ENCODE measurements around the gene IRF4. TPM values are rescaled to one million over a fixed set of nuclear protein-coding genes. Genes with fewer than 3 reads are reported as not detected.

The IRF4 gene
- total RNA-seq, 4 donors from 2014 or later = 0.26 to 0.56 (median 0.31) TPM; not detected in 1

DNA sequence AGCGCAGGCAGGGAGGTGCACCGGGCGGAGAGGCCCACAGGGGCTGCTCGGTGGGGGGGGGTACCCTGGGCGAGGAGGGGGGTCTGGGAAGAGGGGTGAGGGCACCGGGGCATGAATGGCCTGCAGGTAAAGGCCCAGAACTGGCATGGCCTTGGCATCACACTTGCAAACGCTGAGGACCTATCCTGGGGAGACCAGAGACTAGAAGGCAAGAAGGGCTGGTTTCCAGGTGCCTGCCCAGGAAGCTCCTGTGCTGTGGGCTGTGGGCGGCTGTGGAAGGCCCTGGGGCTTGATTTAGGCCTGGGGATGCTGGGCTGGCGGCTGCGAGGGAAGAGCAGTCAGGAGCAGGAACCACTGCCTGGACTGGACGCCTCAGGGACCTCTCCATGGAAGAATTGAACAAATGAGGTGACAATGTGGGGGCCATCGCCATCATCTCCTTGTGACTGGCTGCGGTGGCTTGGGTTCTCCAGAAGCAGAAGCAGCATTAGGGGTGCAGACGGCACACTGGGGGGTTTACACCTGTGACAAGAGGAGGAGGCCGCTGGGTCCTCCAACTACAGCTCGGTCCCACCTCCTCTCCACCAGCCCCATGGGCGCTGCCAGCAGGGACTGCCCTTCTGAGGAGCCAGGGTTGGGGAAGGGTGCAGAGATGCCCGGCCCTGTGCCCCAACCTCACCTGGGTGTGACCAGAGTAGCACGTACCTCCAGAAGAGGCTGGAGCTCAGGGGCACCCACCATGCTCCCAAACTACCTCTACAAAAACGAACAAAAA is 32.1 kb upstream of the IRF4 start:
- Histone ChIP-seq H3K4me1 (no peaks in the 10 kb centered on the region), H3K27ac (no peak overlapping the region), H3K4me3 (no peak overlapping the region), H3K27me3 (peaks cover 0 to 6% (median 4%) of the 10 kb centered on the region in 3 donors), H3K9me3 (no peaks in the 10 kb centered on the region), H3K36me3 (no peaks in the 10 kb centered on the region)
- TF ChIP-seq POLR2A (IDR thresholded peaks at IDR 0.05) = no peak
- TF ChIP-seq, protein P1, sequence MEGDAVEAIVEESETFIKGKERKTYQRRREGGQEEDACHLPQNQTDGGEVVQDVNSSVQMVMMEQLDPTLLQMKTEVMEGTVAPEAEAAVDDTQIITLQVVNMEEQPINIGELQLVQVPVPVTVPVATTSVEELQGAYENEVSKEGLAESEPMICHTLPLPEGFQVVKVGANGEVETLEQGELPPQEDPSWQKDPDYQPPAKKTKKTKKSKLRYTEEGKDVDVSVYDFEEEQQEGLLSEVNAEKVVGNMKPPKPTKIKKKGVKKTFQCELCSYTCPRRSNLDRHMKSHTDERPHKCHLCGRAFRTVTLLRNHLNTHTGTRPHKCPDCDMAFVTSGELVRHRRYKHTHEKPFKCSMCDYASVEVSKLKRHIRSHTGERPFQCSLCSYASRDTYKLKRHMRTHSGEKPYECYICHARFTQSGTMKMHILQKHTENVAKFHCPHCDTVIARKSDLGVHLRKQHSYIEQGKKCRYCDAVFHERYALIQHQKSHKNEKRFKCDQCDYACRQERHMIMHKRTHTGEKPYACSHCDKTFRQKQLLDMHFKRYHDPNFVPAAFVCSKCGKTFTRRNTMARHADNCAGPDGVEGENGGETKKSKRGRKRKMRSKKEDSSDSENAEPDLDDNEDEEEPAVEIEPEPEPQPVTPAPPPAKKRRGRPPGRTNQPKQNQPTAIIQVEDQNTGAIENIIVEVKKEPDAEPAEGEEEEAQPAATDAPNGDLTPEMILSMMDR (IDR thresholded peaks at IDR 0.05 in 4 of 5, conservative IDR thresholded peaks at IDR 0.05 in 1 of 5) = no peak
- intact Hi-C loops (cut with DNase I; ENCODE audit: low total_unique reads) (no loop called here), in situ Hi-C loops (cut with MboI; ENCODE audit: low sequenced_read_pairs in 4 of 4) (no loop called here)
- ATAC-seq (no peak), DNase-seq (no peak)

DNA sequence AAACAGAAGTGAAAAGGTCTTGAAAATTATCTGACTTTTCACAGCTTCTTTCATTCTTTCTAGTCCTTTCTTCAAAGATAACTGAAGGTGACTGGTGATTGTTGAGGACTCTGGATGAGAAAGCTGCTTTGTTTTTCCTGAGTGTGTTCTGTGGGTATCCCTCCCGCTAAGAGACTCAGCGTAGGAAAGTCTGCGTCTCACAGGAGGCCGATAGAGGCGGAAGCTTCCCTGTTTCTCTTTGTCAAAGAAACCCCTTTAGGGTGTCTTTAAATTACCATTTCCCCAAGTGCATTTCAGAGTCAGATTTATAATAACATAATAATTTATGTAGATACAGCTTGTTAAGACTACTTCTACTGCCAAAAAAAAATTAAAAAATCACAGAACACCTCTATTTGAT is 31.2 kb upstream of the IRF4 start:
- DNase-seq (no peak), ATAC-seq (no peak)
- intact Hi-C loops (cut with DNase I; ENCODE audit: low total_unique reads) = no loop called here
- no peaks in the 10 kb centered on the region for H3K4me1 ChIP-seq
- H3K9me3 ChIP-seq = no peaks in the 10 kb centered on the region
- no peaks in the 10 kb centered on the region for H3K36me3 ChIP-seq
- H3K4me3 ChIP-seq = no peak overlapping the region
- no peak overlapping the region for H3K27ac ChIP-seq
- H3K27me3 ChIP-seq = peaks cover 0 to 8% (median 6%) of the 10 kb centered on the region in 3 donors
- TF ChIP-seq, protein P1 (IDR thresholded peaks at IDR 0.05 in 4 of 5, conservative IDR thresholded peaks at IDR 0.05 in 1 of 5) = no peak
- TF ChIP-seq POLR2A (IDR thresholded peaks at IDR 0.05) = no peak
- in situ Hi-C loops (cut with MboI; ENCODE audit: low sequenced_read_pairs in 4 of 4) = no loop called here

DNA sequence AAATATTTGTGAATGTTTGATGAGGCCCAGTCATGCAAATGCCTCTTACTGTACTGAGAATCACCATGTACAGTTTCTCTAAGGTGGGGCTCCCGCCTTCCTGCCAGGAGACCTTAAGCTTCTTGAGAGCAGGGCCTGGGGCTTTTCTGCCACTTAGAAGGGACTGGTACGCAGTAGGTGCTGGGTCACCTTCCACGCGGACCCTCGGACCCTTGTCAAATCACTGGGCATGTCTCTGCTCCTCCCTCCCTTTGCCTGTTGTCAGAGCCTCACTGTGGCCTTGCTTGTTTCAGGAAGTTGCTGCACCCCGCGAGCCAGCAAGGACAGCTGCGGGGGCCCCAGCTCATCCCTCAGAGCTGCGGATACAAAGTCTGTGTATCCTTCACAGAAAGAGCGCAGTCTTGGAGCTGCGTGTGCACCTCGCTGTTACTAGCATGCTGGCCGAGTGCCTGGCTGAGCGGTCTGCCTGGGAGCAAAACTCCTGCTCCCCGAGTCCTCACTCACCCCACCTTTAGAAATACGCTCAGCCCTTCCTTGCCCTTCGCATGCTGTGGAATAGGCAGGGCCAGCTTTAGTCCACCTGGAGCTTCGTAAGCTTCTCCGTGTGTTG is 30.7 kb upstream of the IRF4 start:
- in situ Hi-C loops (cut with MboI; ENCODE audit: low sequenced_read_pairs in 4 of 4) (no loop called here), intact Hi-C loops (cut with DNase I; ENCODE audit: low total_unique reads) (no loop called here)
- DNase-seq (no peak), ATAC-seq (no peak)
- Histone ChIP-seq H3K4me3 (no peak overlapping the region), H3K4me1 (no peaks in the 10 kb centered on the region), H3K9me3 (no peaks in the 10 kb centered on the region), H3K36me3 (no peaks in the 10 kb centered on the region), H3K27ac (no peak overlapping the region), H3K27me3 (peaks cover 0 to 13% (median 7%) of the 10 kb centered on the region in 3 donors)
- TF ChIP-seq, protein P1 (IDR thresholded peaks at IDR 0.05 in 4 of 5, conservative IDR thresholded peaks at IDR 0.05 in 1 of 5) = no peak

DNA sequence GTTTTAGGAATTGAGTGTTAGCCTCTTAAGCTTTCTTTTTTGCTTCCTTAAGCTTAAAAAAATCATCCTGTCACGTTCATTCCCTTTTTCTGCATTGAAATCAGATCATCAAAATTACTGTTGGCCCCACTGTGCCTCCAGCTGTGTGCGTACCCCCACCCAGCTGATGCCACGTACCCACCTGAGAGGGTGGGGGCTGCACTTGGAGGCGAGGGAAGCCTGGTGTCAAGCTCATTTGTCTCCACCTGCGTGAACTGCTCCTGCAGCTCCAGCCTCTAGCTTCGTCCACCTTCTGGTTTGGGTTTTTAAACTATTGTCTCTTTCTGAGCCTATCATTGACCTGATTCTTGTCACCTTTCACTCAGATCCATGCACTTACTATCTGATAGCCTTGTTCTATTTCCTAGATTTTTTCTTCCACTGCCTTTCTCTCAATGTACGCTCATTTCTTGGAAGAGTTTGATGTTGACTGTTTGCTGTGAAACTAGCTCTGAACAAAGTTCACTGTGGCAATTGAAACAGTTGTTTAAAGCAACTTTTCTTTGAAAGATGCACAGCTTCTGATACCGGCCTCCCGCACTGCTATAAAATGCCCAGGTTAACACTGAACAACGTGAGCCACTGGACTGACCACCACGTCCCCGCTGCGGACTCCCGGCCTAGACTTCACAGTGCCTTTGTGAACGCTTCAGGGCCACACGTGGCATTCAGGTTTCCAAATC is 30.0 kb upstream of the IRF4 start:
- no peak for DNase-seq

More for the DNA sequence above, 30.0 kb upstream of the IRF4 start:
- H3K27ac ChIP-seq = no peak overlapping the region
- no peaks in the 10 kb centered on the region for H3K36me3 ChIP-seq
- no peak for ATAC-seq
- TF ChIP-seq POLR2A (IDR thresholded peaks at IDR 0.05) = no peak
- TF ChIP-seq, protein P1 (IDR thresholded peaks at IDR 0.05 in 4 of 5, conservative IDR thresholded peaks at IDR 0.05 in 1 of 5) = no peak
- in situ Hi-C loops (cut with MboI; ENCODE audit: low sequenced_read_pairs in 4 of 4) = no loop called here
- H3K27me3 ChIP-seq = peaks cover 0 to 13% (median 11%) of the 10 kb centered on the region in 3 donors
- intact Hi-C loops (cut with DNase I; ENCODE audit: low total_unique reads) = no loop called here
- no peaks in the 10 kb centered on the region for H3K9me3 ChIP-seq
- no peak overlapping the region for H3K4me3 ChIP-seq
- no peaks in the 10 kb centered on the region for H3K4me1 ChIP-seq

All from gastrocnemius medialis (tissue), 4 donors.